ENCODE data around the gene C9orf72. TPM values are rescaled to one million over a fixed set of nuclear protein-coding genes. Genes with fewer than 3 reads are reported as not detected.
"Not testable (repeated sequence)": the region's sequence is repeated elsewhere in the genome, so short reads cannot be mapped to it uniquely, and the experiment has no call there.

C9orf72 gene
- total RNA-seq, 1 experiment from 2014 or later = 5.8 TPM

DNA sequence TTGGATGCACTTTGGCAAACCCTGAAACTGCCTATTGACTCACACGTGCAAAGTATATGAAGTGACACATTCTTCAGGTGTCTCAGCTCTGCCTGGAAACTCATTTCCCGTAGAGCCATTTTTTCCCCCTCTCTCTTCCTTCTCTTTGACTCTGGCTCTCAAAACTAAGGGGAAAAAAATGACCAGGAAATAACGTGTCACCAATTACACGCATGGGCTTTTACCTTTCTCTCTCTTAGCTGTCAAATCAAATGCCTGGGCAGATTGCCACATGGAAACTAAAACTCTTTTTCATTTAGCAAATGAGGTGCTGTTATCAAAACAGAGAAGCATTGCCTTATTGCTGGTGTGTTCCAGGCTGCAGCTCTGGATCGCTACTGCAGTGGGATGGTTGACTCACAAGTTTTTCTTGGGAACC, 67.5 kb downstream of the C9orf72 start:
- H3K27ac ChIP-seq = no peak overlapping the region
- no peaks in the 10 kb centered on the region for H3K9me3 ChIP-seq (replicated peaks)
- H3K27me3 ChIP-seq (replicated peaks) = no peaks in the 10 kb centered on the region
- DNase-seq (ENCODE audit: low read depth in 1 of 2, low spot score in 2 of 2) = no peak
- H3K4me1 ChIP-seq (replicated peaks) = no peaks in the 10 kb centered on the region
- H3K36me3 ChIP-seq = no peaks in the 10 kb centered on the region
- no peak overlapping the region for H3K4me3 ChIP-seq

DNA sequence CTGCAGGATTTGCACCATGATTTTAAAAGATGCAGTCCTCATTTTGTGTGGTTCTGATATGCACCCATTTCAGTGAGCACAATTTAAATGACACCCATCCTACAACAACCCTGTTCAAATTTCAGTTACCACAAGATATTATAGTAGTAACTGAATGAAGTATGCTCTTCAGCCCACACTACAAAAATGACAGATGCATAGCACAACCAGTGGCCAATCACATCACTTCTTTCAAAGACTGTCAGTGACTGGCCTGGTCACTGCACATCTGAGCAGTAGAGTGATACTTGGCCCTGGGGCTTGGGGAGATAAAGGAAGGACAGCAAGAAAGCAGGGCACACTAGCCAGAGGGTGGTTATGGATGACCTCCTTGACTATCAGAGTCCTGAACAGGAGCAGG, 69.0 kb downstream of the C9orf72 start:
- Histone ChIP-seq H3K36me3 (no peaks in the 10 kb centered on the region), H3K4me3 (no peak overlapping the region), H3K27ac (no peak overlapping the region), H3K27me3 (replicated peaks) (no peaks in the 10 kb centered on the region), H3K9me3 (replicated peaks) (no peaks in the 10 kb centered on the region), H3K4me1 (replicated peaks) (no peaks in the 10 kb centered on the region)
- DNase-seq (ENCODE audit: low read depth in 1 of 2, low spot score in 2 of 2) = no peak

DNA sequence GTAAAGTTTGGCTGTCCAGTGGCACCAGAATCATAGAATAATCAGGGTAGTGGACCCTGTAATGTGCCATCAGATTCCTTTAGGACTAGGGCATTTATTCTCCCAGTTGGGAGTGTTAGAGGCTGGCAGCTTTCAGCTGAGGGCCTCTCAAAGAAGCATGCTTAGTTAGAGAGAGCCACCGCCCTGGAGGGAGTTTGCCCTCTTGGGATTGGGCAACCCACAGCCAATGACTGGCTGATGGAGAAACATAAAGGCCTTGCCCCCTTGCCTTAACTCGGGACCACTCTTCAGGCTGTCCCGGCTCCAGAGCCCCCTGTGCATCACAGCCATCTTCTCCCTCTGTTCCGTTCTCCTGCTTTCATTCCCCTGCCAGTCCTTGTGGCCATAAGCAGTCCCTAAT, 69.7 kb downstream of the C9orf72 start:
- DNase-seq (ENCODE audit: low read depth in 1 of 2, low spot score in 2 of 2) = no peak
- no peaks in the 10 kb centered on the region for H3K36me3 ChIP-seq
- no peaks in the 10 kb centered on the region for H3K4me1 ChIP-seq (replicated peaks)
- H3K27ac ChIP-seq = no peak overlapping the region
- no peaks in the 10 kb centered on the region for H3K27me3 ChIP-seq (replicated peaks)
- H3K9me3 ChIP-seq (replicated peaks) = no peaks in the 10 kb centered on the region
- H3K4me3 ChIP-seq = no peak overlapping the region

DNA sequence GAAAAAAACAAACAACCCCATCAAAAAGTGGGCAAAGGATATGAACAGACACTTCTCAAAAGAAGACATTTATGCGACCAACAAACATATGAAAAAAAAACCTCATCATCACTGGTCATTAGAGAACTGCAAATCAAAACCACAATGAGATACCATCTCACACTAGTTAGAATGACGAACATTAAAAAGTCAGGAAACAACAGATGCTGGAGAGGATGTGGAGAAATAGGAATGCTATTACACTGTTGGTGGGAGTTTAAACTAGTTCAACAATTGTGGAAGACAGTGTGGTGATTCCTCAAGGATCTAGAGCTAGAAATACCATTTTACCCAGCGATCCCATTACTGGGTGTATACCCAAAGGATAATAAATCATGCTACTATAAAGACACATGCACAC, 72.4 kb downstream of the C9orf72 start:
- not testable (repeated sequence) for H3K4me1 ChIP-seq (replicated peaks)

DNA sequence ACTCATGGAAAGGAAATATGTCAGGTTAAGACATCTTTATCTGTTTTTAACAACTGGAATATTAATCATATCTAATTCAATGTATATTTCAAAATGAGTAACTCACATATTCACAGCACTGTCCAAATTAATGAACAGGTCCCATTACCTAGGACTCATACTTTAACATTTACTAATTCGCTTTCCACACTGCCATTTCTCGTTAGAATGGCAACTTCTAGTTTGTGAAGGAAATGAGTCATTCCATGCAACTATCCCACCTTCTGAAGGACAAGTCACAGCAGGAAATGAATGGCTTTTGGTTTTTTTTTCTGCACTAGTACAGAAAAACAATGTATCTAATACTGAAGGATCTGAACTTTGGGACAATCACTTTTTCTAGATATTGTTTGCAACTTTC, 73.8 kb downstream of the C9orf72 start:
- H3K9me3 ChIP-seq (replicated peaks) = no peaks in the 10 kb centered on the region
- no peak overlapping the region for H3K4me3 ChIP-seq
- H3K4me1 ChIP-seq (replicated peaks) = no peaks in the 10 kb centered on the region
- no peak overlapping the region for H3K27ac ChIP-seq
- H3K27me3 ChIP-seq (replicated peaks) = no peaks in the 10 kb centered on the region
- peak in 1 of 2 experiments; percentile 3 for DNase-seq (ENCODE audit: low read depth in 1 of 2, low spot score in 2 of 2)
- H3K36me3 ChIP-seq = no peaks in the 10 kb centered on the region

More for the DNA sequence above, 72.4 kb downstream of the C9orf72 start:
- not testable (repeated sequence) for H3K27ac ChIP-seq; DNase-seq (ENCODE audit: low read depth in 1 of 2, low spot score in 2 of 2); H3K9me3 ChIP-seq (replicated peaks); H3K27me3 ChIP-seq (replicated peaks); H3K4me3 ChIP-seq; H3K36me3 ChIP-seq

DNA sequence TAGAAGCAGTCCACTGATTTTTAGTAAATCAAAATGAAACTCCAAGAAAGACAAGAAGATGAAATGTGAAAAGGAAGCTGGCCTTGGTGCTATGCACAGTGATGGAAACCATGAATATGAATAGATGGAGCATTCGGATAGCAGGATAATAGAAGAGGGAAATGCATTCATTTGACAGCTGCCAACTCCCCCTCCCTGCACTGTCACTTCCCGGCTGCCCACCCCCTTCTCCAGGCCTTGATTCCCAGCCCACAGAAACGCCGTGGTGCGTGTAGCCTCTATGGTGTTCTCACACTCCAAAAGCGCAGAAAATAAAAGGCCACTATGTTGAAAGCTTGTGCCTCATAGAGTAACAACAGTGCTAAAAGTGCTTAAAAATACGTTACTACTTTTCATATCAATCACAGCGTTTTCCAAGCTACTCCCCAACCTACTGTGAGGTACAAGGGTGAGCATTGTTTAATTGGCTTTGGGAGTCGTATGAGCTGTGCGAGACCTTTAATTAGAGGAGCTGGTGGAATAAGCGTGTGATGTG, 75.3 kb downstream of the C9orf72 start:
- Histone ChIP-seq H3K27me3 (replicated peaks) (no peaks in the 10 kb centered on the region), H3K27ac (no peak overlapping the region), H3K4me3 (no peak overlapping the region), H3K36me3 (no peaks in the 10 kb centered on the region), H3K9me3 (replicated peaks) (no peaks in the 10 kb centered on the region), H3K4me1 (replicated peaks) (no peaks in the 10 kb centered on the region)
- DNase-seq (ENCODE audit: low read depth in 1 of 2, low spot score in 2 of 2) = no peak

Other genes starting within 250 kb of the C9orf72 start
- gene IFNK, start 49.2 kb downstream of the C9orf72 start, total RNA-seq (2014; rRNA removed; shearing (Covaris generic)) = not detected in 2 replicates
- not detected in 2 replicates for gene MOB3B, start 43.7 kb downstream of the C9orf72 start, total RNA-seq (2014; rRNA removed; shearing (Covaris generic))